GM19239 (cell line): ENCODE results near the gene BSDC1.
"Not testable (repeated sequence)": the region's sequence is repeated elsewhere in the genome, so short reads cannot be mapped to it uniquely, and the experiment has no call there.

ENCODE experiments used
- DNase-seq: peaks from one replicate; pipeline ENCODE4 v3.0.0; 2011; ENCODE audit warnings: low spot score; ENCODE audit not compliant: insufficient read length
- FAIRE-seq: peaks from 2 replicates; lab custom pipeline; 2011; peaks lifted over from hg19 to GRCh38; lab: Jason Lieb, UNC

Gene BSDC1, protein sequence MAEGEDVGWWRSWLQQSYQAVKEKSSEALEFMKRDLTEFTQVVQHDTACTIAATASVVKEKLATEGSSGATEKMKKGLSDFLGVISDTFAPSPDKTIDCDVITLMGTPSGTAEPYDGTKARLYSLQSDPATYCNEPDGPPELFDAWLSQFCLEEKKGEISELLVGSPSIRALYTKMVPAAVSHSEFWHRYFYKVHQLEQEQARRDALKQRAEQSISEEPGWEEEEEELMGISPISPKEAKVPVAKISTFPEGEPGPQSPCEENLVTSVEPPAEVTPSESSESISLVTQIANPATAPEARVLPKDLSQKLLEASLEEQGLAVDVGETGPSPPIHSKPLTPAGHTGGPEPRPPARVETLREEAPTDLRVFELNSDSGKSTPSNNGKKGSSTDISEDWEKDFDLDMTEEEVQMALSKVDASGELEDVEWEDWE

DNA sequence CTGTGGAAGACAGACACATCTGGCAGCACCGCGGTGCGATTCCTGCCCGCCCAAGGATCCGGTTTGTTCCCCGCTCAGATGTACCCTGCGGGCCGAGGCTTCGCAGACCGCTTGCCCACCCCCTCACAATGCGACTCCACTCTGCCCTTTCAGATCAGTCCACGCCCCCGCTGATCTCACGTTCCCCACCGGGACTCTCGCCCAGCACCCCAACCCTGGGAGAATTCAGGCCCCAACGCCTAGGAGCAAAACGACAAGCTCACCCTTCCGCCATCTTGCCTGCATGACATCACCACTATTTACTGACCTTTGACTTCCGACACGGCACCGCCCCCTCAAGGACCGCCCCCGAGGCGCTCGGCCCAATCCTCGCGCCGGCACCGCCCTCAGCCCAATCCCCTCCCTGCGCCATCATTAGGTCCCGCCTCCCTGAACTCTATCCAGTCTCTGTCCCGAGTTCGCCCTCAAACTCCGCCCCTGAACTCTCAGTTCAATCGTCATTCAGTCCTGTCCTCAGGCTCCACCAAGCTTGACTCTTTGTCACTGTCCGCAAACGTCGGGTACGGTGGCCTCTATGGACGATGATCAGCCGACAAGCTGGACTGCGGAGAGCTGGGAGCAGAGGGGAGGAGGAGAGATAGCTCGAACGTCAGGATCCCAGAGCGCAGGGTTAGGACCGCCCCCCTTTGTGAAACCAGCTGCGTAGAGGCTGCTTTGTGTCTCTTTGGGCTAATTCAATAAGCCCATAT lies at the start of gene BSDC1:
Gene BSDC1, minus strand, starts transcription at position 301 of the 749 bp plus-strand sequence. Its CDS starts 27 bp downstream, at position 274.
- FAIRE-seq, result peak; percentile 100
- peak; percentile 92 for DNase-seq

DNA sequence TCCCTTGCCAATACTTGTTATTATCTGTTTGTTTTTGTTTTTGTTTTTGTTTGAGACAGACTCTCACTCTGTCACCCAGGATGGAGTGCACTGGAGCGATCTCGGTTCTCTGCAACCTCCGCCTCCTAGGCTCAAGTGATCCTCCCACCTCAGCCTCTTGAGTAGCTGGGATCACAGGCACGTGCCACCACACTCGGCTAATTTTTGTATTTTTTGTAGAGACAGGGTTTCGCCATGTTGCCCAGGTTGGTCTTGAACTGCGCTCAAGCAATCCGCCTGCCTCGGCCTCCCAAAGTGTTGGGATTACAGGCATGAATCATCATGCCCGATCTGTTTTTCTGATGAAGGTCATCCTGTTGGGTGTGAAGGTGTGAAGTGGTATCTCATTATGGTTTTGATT lies 47.2 kb upstream of the BSDC1 start:
- not testable (repeated sequence) for FAIRE-seq, DNase-seq

DNA sequence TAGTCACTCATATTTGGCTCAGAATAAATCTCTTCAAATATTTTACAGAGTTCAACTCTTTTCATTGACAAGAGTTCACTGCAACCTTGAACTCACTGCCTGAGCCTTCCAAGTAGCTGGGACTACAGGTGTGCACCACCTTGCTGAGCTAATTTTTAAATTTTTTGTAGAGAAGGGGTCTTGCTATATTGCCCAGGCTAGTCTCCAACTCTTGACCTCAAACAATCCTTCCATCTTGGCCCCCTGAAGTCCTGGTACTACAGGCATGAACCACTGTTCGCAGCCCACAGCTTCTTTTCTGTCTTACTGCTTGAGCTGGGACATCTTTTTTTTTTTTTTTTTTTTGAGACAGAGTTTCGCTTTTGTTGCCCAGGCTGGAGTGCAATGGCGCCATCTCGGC lies 44.5 kb upstream of the BSDC1 start:
- not testable (repeated sequence) for FAIRE-seq, DNase-seq

DNA sequence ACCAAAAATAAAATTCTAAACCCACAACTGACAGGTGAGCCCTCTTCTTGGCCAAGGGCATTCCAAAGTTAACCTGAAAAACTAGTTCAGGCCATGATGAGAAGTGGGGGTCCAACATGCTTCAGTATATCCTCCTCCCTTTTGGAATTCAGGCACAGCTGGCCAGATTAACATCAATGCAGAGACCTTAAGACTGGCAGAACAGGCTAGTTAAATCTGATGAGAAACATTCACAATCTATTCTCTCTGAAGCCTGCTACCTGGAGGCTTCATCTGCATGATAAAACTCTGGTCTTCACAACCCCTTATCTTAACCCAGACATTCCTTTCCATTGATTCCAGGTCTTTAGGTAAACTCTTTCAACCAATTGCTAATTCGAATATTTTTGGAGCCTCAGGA lies 43.9 kb upstream of the BSDC1 start:
- DNase-seq (no peak), FAIRE-seq (no peak)

DNA sequence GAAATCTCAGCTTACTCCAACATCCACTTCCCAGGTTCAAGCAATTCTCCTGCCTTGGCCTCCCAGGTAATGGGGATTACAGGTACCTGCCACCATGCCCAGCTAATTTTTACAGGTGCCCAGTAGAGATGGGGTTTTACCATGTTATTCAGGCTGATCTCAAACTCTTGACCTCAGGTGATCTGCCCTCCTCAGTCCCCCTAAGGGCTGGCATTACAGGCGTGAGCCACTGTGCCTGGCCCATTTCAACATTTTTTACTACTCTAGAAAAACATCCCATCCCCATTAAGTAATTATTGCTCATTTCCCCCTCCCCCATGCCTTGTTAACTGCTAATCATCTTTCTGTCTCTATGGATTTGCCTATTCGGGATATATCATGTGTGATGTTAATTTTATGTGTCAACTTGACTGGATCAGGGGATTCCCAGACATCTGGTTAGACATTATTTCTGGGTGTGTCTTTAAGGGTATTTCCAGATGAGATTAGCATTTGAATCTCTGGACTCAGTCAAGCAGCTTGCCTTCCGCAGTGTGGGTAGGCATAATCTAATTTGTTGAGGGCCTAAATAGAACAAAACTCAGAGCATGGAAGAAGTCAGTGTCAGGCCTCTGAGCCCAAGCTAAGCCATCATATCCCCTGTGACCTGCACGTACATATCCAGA lies 37.6 kb upstream of the BSDC1 start:
- DNase-seq (no peak), FAIRE-seq (no peak)

DNA sequence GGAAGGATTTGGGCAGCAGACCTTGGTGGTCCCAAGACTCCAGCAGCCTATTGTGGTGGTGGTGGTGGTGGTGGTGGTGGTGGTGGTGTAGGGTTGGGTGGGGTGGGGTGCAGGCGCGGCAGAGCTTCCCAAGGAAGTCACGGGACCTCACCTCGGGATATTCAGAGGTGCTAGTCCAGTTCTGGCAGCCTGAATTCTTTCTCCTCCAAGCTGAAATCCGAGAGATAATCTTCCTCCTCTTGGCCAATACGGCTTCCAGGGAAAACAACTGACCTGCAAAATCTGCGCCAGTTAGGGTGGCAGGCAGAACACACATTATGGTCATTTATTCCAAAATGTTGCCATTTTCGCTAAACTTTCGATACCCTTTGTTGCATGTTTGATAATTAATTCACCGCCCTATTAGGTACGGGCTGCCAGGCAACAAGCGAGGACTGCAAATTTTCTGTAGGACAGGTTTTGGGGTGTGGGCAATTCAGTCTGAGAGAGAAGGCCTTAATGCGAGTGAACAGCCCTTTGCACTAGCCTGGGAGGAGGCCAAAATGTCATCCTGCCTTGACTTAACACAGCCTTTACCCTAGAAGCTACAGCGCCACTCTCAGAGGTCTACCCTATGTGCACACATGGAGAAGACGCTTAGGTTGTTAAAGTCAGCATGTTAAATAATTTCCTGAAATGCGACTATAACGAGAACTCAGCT lies 33.2 kb upstream of the BSDC1 start:
- DNase-seq (no peak), FAIRE-seq (no peak)

DNA sequence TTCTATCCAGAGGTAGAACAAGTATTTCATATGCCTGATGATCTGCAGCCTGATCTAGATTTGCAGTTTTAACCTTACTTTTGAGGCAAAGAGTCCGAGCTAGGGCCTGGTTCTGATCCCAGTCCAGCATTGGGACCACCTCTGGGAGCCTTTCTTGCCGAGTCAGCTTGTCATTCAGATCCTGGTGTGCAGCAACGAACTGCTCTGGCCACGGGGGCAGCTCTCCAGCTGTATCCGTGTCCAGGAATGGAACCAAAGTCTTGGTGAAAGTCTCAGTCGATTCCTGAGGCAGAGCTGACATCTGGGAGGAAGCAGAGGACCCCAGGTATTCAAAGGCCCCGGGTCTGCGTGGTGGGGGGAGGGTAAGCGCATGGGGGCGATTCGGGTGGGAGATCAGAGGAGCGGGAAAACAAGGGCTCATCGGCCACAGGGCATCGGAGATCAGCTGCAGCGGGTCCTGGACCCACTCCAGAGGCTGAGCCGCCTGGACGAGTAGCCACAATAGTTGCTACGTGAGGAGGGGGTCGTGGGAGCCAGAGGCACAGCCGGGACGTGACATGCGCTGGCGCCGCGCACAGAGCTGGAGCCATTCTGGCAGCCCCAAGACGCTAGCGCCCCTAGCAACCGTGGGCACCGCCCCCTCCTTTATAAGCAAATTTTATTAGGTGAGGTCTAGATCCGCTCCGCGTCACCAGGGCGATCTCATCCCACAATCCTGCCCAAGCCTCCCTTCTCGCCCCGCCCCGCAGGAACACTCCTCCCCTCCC lies 32.4 kb upstream of the BSDC1 start:
- DNase-seq (no peak), FAIRE-seq (no peak)

DNA sequence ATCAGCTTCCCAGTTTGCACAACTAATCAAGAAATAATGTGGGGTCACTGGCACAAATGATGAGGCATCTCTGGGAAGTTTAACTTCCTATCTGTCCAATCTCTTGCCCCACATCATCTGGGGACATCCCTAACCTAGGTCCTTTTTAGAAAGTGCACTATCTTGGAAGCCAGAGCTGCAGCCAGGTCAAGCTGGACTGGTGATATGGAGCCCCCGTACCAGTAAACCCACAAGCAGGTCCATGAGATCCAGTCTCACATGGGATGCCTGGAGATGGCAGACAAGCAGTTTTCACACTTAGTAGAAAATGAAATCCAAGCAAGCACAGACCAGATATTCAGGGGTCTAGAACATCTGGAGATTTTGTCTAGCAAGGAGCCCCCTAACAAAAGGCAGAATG lies 27.5 kb upstream of the BSDC1 start:
- no peak for FAIRE-seq
- DNase-seq, result no peak

DNA sequence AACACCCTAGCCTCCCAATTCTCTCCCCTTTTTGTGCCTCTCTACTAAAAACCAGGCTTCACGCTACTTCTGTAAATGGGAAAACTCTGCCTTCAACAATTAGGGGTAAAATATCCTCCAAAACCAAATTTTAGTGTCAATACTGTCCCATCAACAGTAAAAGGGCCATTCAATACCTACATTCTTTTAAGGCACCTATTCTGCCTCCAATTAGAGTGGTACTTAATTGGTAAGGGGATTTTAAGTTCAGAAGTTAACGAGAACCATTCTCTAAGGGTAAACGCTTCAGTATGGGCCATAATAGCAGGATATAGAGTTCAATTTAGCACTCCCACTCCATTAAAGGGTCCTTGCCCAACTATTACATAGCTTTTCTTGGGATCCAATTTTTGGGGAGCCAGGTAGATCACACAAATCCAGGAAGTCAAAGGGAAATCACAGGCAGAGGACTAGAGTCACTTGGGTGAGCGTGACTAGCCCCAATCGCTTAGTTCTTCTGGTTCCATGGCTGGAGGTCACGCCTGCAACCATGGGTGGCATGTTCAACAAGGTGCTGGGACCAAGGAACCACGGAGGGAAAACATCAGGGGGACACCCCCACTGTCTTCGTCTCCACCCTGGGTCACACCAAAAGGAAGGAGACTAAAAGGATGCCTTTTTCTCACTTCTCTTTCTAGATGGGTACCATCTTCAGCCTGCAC lies 20.1 kb upstream of the BSDC1 start:
- FAIRE-seq, result peak; percentile 35
- no peak for DNase-seq

DNA sequence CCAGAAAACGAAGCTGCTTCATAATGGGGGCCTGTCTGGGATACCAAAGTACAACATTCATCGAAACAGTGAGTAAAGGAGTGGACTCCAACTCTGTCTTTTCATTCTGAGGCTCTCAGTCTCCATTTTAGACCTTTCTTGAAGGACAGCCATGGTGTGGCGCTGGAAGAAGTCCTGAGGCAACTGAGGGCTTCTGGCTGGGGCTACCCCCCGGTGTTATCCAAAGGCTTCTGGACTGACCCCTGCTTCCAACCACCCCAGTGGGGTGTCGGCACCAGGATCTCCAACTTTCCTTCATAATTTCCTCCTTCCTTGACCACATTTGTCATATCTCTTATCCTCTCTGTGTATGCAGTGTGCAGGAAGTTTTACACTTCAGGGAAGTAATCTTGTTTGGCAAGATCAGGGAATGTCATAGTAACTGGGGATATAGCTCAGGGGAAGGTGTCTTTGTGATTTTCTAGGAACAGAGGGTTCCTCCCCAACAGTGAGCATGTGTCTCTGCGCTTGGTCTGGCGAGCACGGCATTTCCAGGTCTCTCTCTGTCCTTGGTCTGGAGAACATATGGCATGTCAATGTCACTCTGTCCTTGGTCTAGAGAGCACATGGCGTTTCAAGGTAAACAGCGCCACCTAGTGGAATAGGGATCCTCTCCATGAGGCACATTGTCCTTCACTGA lies 19.4 kb upstream of the BSDC1 start:
- FAIRE-seq (peak; percentile 79), DNase-seq (peak; percentile 44)

DNA sequence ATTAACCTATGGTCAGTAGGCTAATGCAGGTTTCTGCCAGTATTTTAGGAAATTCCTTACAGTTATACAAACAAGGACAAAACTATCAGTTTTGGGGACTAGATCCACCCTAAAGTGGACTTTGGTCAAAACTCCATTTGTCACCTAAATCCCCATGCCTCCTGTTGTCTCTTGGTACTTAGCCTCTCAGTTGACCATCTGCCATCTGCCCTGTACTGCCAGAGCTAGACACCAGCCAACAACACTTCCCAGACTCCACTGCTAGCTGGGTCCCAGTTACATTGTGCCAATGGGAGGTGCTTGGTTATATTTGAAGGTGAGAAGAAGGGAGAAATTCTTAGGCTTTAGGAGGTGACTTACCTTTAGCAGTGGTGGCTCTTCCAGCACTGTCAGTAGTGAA lies 17.0 kb upstream of the BSDC1 start:
- DNase-seq (no peak), FAIRE-seq (no peak)

DNA sequence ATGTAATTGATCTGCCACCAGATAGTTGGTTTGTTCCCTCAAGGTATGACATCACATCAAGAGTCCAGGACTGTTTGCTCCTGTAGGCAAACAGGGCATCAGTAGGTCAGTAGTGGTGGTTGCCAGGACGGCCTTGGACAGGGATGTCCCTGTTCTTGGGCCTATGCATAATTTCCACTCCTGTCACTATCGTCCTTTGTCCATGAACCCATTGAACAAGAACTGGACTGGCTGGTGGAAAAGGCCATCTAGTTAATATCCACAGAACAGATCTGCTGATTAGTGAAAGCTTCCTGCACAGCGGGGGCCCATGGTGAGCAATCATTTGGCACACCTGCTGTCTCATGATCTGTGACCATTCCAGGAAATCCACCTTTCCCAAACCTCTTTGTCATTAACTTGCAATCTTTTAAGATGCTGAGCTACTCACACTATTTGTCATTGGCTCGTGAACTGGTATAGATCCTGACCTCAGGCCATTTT lies 12.4 kb upstream of the BSDC1 start:
- FAIRE-seq (no peak), DNase-seq (no peak)

DNA sequence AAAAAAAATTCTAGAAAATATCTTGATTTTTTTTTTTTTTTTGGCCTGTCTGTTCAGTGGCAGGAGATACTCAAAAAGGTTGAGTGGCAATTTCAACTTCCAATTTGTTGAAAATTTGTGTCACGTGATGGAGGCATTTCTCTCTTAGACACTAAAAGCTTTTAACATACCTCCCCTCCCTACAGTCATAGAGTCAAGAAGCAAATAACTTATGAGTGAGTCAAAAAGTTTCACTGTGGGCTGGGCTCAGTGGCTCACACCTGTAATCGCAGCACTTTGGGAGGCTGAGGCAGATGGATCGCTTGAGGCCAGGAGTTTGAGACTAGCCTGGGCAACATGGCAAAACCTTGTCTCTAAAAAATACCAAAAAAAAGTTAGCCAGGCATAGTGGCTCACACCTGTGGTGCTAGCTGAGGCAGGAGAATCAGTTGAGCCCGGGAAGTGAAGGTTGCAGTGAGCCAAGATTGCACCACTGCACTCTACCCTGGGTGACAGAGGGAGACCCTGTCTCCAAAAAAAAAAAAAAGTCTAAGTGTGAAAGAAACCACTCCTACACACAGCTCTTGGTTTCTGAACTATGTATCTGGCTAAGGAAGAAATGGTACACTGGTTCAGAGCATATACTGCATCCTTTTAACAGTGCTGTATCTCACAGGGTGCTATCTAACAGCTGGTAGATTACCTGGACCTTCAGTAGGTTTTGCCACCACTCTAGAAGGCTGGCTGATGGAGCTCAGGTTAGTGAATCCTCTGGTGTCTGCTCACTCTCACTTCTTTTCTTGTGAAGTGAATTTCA lies 11.6 kb upstream of the BSDC1 start:
- DNase-seq, result no peak
- no peak for FAIRE-seq

DNA sequence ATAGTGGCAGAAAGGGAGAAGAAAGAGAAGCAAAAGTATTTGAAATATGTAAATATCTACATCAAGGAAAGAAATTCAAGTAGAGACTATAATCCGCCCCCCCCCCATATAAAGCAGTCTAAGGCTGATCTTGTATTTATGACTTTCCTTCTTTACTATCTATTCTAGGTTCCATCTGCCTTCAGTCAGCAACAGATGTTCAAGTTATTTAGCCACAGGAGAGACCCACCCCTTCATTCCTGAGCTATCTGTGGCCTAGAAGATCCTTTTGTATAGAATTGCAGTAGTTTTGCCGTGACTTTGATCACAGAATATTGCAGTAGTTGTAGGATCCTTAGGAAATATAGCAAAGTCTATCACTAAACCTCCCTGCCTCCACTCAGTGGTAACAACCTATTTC lies 10.7 kb upstream of the BSDC1 start:
- FAIRE-seq (no peak), DNase-seq (no peak)

DNA sequence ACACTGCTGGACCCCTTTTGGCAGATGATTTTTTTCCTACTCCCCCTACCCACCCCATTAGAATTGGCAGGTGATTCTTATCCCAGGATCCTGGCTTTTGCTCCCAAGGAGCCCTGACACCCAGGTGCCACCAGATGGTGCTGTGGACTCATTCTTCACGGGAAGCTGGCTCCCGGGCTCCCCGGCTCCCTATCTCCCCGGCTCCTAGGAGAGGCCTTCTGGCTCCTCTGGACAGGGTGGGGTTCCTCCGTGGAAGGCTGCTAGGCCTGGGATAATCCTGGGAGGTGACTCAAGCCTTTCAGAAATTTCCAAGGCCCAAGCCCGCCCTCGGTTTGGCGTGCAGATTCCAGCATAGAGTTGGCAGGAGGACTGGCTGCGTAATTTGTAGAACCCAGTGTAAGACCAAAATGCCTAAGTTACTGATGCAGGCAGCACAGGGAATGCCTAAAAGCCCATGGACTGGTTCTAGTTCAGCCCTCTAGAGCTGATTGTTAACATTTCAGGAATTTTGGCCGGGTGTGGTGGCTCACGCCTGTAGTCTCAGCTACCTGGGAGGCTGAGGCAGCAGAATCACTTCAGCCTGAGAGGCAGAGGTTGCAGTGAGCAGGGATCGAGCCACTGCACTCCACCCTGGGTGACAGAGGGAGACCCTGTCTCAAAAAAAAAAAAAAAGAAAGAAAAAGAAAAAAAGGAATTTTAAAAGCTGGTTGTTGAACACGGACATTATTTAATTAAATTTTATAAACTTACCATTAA lies 6.8 kb upstream of the BSDC1 start:
- FAIRE-seq (peak; percentile 80), DNase-seq (peak; percentile 50)

DNA sequence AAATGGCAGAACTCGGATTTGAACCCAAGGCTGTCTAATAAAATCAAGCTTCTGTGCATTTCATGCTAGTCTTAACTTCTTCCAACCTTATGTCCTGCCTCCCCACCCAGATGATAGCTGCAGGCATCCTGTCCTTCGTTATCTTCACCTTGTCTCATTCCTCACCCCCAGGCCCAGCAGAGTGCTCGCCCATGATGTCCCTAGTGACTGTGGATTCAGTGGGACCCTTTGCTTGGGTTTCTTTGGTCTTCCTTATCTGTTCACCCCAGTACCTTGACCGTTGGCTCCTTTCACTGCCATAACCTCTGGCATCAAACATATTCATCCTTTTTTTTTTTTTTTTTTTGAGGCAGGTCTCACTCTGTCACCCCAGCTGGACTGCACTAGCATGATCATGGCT lies 5.6 kb upstream of the BSDC1 start:
- FAIRE-seq, result no peak
- no peak for DNase-seq

DNA sequence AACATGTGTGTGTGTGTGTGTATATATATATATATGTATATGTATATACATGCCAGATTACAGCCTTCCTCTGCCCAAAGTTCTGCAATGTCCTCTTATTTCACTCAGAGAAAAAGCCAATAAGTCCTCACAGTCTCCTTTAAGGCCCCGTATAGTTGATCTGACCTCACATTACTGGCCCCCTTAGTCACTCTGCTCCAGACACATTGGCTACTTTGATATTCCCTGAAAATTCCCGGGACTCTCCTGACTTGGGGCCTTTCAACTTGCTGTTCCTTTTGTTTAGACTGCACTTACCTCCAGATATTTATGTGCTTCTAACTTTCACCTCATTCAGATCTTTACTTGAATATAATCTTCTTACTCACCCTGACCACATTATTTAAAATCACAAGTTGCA lies 4.2 kb upstream of the BSDC1 start:
- no peak for FAIRE-seq
- DNase-seq, result no peak
